Epithelial cell of proximal tubule (primary cell): ENCODE data around the gene KRTAP21-3. TPM values are rescaled to one million over a fixed set of nuclear protein-coding genes. Genes with fewer than 3 reads are reported as not detected.

Experiments
- DNase-seq: peaks from one replicate; pipeline ENCODE4 v3.0.0-alpha.2; 2011; ENCODE audit warnings: low read depth
- H3K4me3 ChIP-seq: 2 replicates; pipeline ENCODE4 v1.5.1; 2011; ENCODE audit warnings: low read depth, mild to moderate bottlenecking, low read length
- total RNA-seq: library from RNA; depleted of rRNA; stranded (reverse); fragments of >200 nt; gene quantifications from 2 replicates; pipeline ENCODE4 v1.2.3, GENCODE V29; 2015
- TF ChIP-seq, protein P1 (sequence below): conservative IDR thresholded peaks from 2 replicates; pipeline ENCODE4 v1.5.1; 2012; ENCODE audit warnings: low read depth, mild to moderate bottlenecking, low read length

The KRTAP21-3 gene
- total RNA-seq, 1 donor from 2014 or later: not detected

DNA sequence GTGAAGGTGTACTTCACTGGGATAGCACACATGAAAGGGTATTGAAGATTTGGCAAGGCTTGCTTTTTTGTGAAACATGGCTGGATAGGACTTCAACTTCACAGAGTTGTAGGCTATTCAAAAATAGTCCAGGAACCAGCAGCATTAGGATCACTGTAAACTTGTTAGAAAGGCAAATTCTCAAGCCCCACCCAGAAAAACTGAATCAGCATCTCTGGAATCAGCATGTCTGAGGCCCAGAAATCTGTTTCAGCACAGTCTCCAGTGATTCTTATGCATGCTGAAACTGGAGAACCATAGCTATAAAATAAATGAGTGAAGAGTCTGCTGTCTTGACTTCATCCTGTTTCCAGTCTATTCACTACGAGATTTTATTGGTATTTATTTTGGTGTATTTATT lies 8.1 kb upstream of the KRTAP21-3 start:
- TF ChIP-seq, protein P1, sequence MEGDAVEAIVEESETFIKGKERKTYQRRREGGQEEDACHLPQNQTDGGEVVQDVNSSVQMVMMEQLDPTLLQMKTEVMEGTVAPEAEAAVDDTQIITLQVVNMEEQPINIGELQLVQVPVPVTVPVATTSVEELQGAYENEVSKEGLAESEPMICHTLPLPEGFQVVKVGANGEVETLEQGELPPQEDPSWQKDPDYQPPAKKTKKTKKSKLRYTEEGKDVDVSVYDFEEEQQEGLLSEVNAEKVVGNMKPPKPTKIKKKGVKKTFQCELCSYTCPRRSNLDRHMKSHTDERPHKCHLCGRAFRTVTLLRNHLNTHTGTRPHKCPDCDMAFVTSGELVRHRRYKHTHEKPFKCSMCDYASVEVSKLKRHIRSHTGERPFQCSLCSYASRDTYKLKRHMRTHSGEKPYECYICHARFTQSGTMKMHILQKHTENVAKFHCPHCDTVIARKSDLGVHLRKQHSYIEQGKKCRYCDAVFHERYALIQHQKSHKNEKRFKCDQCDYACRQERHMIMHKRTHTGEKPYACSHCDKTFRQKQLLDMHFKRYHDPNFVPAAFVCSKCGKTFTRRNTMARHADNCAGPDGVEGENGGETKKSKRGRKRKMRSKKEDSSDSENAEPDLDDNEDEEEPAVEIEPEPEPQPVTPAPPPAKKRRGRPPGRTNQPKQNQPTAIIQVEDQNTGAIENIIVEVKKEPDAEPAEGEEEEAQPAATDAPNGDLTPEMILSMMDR: no peak

DNA sequence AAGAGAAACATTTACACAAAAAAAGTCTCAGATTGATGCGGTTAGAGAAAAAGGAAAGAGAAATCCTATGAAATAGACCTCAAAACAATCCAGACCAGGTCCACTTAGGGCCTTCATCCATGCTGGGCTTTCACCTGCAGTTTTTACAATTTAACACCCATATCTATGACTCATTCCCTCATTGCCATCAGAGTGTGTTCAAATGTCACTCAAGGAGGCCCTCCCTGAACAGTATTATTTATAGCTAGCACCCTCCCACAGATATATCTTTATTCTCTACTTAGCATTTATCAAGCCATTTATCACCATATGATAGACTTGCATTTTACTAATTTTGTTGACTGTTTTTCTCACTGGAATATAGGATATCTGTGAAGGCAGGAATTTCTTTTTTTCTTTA lies 824 bp upstream of the KRTAP21-3 start:
- TF ChIP-seq, protein P1: no peak
- no peak for DNase-seq
- H3K4me3 ChIP-seq: no peak overlapping the region

More for the DNA sequence above, 8.1 kb upstream of the KRTAP21-3 start:
- no peak for DNase-seq
- H3K4me3 ChIP-seq: no peak overlapping the region

DNA sequence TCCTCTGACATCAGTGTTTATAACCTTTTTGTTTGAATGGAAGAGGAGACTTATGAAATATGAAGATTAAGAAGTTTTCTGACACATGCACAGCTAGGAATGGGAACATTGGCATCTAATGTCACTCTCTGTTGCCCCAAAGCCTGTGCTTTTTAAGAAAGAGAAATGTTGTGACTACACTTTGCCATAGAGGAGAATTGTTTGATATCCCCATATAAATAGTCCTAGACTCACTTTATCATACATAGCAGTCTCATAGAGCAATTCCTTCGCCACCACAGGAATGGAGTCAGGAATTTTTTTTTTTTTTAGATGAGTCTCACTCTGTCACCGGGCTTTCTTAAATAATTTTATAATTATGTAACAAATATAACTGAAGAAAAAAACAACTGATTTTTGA lies 1.5 kb downstream of the KRTAP21-3 start:
- no peak overlapping the region for H3K4me3 ChIP-seq
- no peak for DNase-seq
- TF ChIP-seq, protein P1: no peak

DNA sequence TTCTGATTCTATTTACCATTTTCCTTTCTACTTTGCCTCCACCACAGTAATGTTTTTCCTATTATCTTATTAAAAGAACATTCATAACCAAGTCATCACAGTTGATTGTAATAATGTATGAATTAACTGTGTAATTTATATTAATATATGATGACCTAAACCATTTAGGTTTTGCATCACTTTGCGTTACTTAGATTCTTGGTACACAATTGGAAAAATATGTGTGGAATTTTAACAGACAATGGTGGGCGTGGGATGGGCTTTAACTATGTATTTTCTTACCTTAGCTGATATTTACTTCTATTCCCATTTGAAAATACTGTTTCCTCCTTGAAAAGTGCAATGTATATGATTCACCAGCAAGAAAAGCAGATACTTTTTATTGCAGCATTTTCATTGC lies 3.6 kb downstream of the KRTAP21-3 start:
- H3K4me3 ChIP-seq: no peak overlapping the region
- TF ChIP-seq, protein P1: no peak
- no peak for DNase-seq

DNA sequence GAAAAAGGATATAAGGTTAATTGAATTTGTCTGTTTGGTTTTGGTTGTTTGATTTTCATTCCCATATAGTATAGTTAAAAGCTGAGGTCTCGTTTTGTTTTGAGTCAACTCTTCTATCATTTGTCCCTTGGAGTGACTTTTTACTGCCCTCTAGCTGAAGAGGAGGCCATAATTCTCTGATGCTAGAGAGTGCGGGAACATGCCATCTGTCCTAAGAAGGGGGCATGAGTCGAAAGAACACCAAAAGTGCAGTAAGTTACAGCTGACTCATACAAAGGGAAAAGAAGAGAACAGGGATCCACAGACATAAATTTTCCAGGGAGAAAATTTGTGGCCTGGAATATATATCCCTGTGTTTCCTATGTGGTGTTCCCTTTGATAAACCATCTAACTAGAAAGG lies 4.1 kb downstream of the KRTAP21-3 start:
- DNase-seq: no peak
- TF ChIP-seq, protein P1: no peak
- H3K4me3 ChIP-seq: no peak overlapping the region

DNA sequence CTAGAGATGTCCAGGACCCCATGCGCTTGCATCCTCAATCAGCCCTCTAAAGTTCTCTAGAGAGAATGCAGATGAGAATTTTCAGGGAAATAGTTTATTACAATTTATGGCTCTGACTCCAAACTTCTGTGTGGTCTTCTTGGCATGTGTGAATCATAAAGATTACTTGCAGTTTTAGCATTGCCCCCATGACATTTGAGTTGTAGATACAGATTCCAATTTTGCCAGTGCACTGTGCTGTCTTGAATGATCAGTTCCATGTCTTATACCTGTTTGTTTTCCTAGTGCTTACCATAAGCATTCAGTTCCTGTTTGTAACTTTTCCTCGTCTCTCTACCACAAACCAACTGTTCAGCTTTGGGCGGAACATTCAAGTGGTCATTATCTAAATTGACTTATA lies 4.8 kb downstream of the KRTAP21-3 start:
- TF ChIP-seq, protein P1: no peak
- H3K4me3 ChIP-seq: no peak overlapping the region
- no peak for DNase-seq

DNA sequence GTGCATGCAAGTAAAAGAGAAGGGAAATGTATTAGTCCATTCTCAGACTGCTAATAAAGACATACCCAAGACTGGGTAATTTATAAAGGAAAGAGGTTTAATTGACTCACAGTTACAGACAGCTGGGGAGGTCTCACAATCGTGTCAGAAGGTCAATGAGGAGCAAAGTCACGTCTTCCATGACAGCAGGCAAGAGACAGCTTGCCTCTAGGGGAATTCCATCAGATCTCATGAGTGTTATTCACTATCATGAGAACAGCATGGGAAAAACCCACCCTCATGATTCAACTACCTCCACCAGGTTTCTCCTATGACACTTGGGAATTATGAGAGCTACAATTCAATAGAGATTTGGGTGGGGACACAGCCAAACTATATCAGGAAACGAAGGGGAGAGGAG lies 8.1 kb downstream of the KRTAP21-3 start:
- TF ChIP-seq, protein P1: no peak
- no peak overlapping the region for H3K4me3 ChIP-seq
- no peak for DNase-seq
